HEK293 (cell line): Measurements from ENCODE around the gene IDUA.

Experiments used
- CTCF ChIA-PET: fragments of 350-600 bp; formaldehyde crosslinking; extraction: SDS; loops from one replicate; lab custom pipeline; 2021; ENCODE audit warnings: antibody characterized with exemption; lab: Yijun Ruan, JAX
- POLR2A ChIA-PET: fragments of 300-600 bp; formaldehyde crosslinking; extraction: SDS; loops from one replicate; lab custom pipeline; 2020; ENCODE audit warnings: antibody characterized with exemption, inconsistent platforms; lab: Yijun Ruan, JAX
- H3K27ac ChIP-seq: fragments of 200-500 bp; sonication (Bioruptor generic); 2 replicates; pipeline ENCODE4 v1.5.1; 2014; ENCODE audit warnings: low read depth, low read length, control low read depth, inconsistent platforms; ENCODE audit errors: extremely low read depth
- H3K36me3 ChIP-seq, 2 experiments: fragments of 200-500 bp in 1 of 2; sonication (Bioruptor generic) in 1 of 2; 1 replicate in 1 of 2; 2 replicates in 1 of 2; pipeline ENCODE4 v1.5.1; 2014 to 2017; ENCODE audit warnings: inconsistent platforms in 2 of 2, low read length in 2 of 2; ENCODE audit not compliant: control insufficient read depth in 2 of 2, insufficient read depth in 1 of 2
- H3K4me1 ChIP-seq: fragments of 200-500 bp; sonication (Bioruptor generic); 2 replicates; pipeline ENCODE4 v1.5.1; 2014; ENCODE audit warnings: mild to moderate bottlenecking, low read length, inconsistent platforms; ENCODE audit not compliant: control insufficient read depth, insufficient read depth
- H3K4me3 ChIP-seq: 2 replicates; pipeline ENCODE4 v1.5.1; 2011; ENCODE audit warnings: low read depth, mild to moderate bottlenecking, control low read depth, low read length, moderate library complexity
- H3K9me3 ChIP-seq: fragments of 200-500 bp; sonication (Bioruptor generic); 2 replicates; pipeline ENCODE4 v1.5.1; 2014; ENCODE audit warnings: low read depth, low read length, inconsistent platforms; ENCODE audit not compliant: control insufficient read depth, insufficient read depth
- EGR2 ChIP-seq: fragments of 450-650 bp; formaldehyde crosslinking; IDR thresholded peaks from 2 replicates; pipeline ENCODE4 v1.5.1; 2016; ENCODE audit warnings: low read depth, missing biosample characterization, missing genetic modification characterization
- GLIS1 ChIP-seq: fragments of 450-650 bp; formaldehyde crosslinking; IDR thresholded peaks from 2 replicates; pipeline ENCODE4 v1.5.1; 2016; ENCODE audit warnings: missing biosample characterization, missing genetic modification characterization
- GLIS2 ChIP-seq: fragments of 450-650 bp; formaldehyde crosslinking; IDR thresholded peaks from 2 replicates; pipeline ENCODE4 v1.5.1; 2016; ENCODE audit warnings: missing biosample characterization, missing genetic modification characterization
- KLF1 ChIP-seq: fragments of 450-650 bp; formaldehyde crosslinking; IDR thresholded peaks from 2 replicates; pipeline ENCODE4 v1.5.1; 2016; ENCODE audit warnings: missing biosample characterization, missing genetic modification characterization
- KLF8 ChIP-seq: fragments of 450-650 bp; formaldehyde crosslinking; IDR thresholded peaks from 2 replicates; pipeline ENCODE4 v1.5.1; 2016; ENCODE audit warnings: missing biosample characterization, missing genetic modification characterization
- SP2 ChIP-seq: fragments of 450-650 bp; formaldehyde crosslinking; IDR thresholded peaks from 2 replicates; pipeline ENCODE4 v1.5.1; 2016; ENCODE audit warnings: missing biosample characterization, missing genetic modification characterization
- SP3 ChIP-seq: fragments of 450-650 bp; formaldehyde crosslinking; IDR thresholded peaks from 2 replicates; pipeline ENCODE4 v1.5.1; 2016; ENCODE audit warnings: missing biosample characterization, missing genetic modification characterization
- WT1 ChIP-seq: fragments of 450-650 bp; formaldehyde crosslinking; IDR thresholded peaks from 2 replicates; pipeline ENCODE4 v1.5.1; 2016; ENCODE audit warnings: missing biosample characterization, missing genetic modification characterization
- ZFHX2 ChIP-seq: fragments of 450-650 bp; formaldehyde crosslinking; conservative IDR thresholded peaks from 2 replicates; pipeline ENCODE4 v1.5.1; 2016; ENCODE audit warnings: missing biosample characterization, missing genetic modification characterization
- ZNF140 ChIP-seq: fragments of 450-650 bp; formaldehyde crosslinking; IDR thresholded peaks from 2 replicates; pipeline ENCODE4 v1.5.1; 2016; ENCODE audit warnings: missing biosample characterization, missing genetic modification characterization
- ZNF155 ChIP-seq: fragments of 450-650 bp; formaldehyde crosslinking; IDR thresholded peaks from 2 replicates; pipeline ENCODE4 v1.5.1; 2016; ENCODE audit warnings: missing biosample characterization, missing genetic modification characterization
- ZNF175 ChIP-seq: fragments of 450-650 bp; formaldehyde crosslinking; IDR thresholded peaks from 2 replicates; pipeline ENCODE4 v1.5.1; 2016; ENCODE audit warnings: missing biosample characterization, missing genetic modification characterization
- ZNF239 ChIP-seq: fragments of 450-650 bp; formaldehyde crosslinking; IDR thresholded peaks from 2 replicates; pipeline ENCODE4 v1.5.1; 2016; ENCODE audit warnings: missing biosample characterization, missing genetic modification characterization
- ZNF335 ChIP-seq: fragments of 450-650 bp; formaldehyde crosslinking; conservative IDR thresholded peaks from 2 replicates; pipeline ENCODE4 v1.5.1; 2016; ENCODE audit warnings: missing biosample characterization, missing genetic modification characterization
- ZNF623 ChIP-seq: fragments of 450-650 bp; formaldehyde crosslinking; IDR thresholded peaks from 2 replicates; pipeline ENCODE4 v1.5.1; 2016; ENCODE audit warnings: missing biosample characterization, missing genetic modification characterization
- TF ChIP-seq, protein P1 (sequence below): fragments of 450-650 bp; formaldehyde crosslinking; IDR thresholded peaks from 2 replicates; pipeline ENCODE4 v1.5.1; 2016; ENCODE audit warnings: missing biosample characterization, missing genetic modification characterization
- TF ChIP-seq, protein P2 (sequence below): fragments of 450-650 bp; IDR thresholded peaks from 2 replicates; pipeline ENCODE4 v1.5.1; 2018; ENCODE audit warnings: missing biosample characterization, missing genetic modification characterization
- TF ChIP-seq, protein P3 (sequence below): fragments of 450-650 bp; formaldehyde crosslinking; IDR thresholded peaks from 2 replicates; pipeline ENCODE4 v1.5.1; 2016; ENCODE audit warnings: missing biosample characterization, missing genetic modification characterization
- TF ChIP-seq, protein P4 (sequence below): fragments of 450-650 bp; formaldehyde crosslinking; IDR thresholded peaks from 2 replicates; pipeline ENCODE4 v1.5.1; 2016; ENCODE audit warnings: missing biosample characterization, missing genetic modification characterization

IDUA gene

DNA sequence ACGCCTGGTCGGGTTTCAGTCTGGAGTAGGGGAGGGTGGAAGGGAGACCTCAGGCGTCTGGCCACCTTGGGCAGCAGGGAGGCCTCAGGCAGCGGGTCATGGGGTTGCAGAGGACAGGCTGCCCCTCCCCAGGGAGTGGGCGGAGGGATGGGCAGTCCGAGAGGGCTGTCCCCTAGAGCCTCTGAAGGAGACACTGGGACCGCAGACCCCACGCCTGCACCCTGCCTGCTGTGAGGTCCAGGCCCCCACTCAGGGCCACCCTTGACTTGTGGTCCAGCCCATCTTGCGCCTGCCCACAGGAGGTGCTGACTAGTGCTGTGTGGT, 41.0 kb downstream of the IDUA start:
- Histone ChIP-seq H3K4me3 (no peak overlapping the region), H3K27ac (no peak overlapping the region), H3K36me3 (peaks cover 0 to 21% of the 10 kb centered on the region in 2 experiments; a peak in 1 of 3 replicates), H3K9me3 (no peaks in the 10 kb centered on the region), H3K4me1 (no peaks in the 10 kb centered on the region)
- TF ChIP-seq, protein P1, sequence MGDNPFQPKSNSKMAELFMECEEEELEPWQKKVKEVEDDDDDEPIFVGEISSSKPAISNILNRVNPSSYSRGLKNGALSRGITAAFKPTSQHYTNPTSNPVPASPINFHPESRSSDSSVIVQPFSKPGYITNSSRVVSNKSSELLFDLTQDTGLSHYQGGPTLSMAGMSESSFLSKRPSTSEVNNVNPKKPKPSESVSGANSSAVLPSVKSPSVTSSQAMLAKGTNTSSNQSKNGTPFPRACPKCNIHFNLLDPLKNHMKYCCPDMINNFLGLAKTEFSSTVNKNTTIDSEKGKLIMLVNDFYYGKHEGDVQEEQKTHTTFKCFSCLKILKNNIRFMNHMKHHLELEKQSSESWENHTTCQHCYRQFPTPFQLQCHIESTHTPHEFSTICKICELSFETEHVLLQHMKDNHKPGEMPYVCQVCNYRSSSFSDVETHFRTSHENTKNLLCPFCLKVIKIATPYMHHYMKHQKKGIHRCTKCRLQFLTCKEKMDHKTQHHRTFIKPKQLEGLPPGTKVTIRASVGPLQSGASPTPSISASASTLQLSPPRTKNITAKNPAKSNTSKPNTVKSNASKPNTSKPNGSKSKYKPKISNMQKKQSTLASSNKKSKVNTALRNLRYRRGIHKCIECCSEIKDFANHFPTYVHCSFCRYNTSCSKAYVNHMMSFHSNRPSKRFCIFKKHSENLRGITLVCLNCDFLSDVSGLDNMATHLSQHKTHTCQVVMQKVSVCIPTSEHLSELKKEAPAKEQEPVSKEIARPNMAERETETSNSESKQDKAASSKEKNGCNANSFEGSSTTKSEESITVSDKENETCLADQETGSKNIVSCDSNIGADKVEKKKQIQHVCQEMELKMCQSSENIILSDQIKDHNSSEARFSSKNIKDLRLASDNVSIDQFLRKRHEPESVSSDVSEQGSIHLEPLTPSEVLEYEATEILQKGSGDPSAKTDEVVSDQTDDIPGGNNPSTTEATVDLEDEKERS = no peak
- TF ChIP-seq GLIS1 (peak; percentile 20; the same call in 1 of the 2 replicates), WT1 (tag by site-specific recombination) (no peak), ZNF623 (no peak), GLIS2 (tag by site-specific recombination) (peak; percentile 56; the same call in 1 of the 2 replicates), SP3 (tag by site-specific recombination) (0 out of 2 replicates have a peak, but pooled peaks have one; percentile 19)
- TF ChIP-seq, protein P2, sequence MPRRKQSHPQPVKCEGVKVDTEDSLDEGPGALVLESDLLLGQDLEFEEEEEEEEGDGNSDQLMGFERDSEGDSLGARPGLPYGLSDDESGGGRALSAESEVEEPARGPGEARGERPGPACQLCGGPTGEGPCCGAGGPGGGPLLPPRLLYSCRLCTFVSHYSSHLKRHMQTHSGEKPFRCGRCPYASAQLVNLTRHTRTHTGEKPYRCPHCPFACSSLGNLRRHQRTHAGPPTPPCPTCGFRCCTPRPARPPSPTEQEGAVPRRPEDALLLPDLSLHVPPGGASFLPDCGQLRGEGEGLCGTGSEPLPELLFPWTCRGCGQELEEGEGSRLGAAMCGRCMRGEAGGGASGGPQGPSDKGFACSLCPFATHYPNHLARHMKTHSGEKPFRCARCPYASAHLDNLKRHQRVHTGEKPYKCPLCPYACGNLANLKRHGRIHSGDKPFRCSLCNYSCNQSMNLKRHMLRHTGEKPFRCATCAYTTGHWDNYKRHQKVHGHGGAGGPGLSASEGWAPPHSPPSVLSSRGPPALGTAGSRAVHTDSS (tag by site-specific recombination) = no peak
- ChIA-PET POLR2A (no interaction called here), CTCF (no interaction called here)

DNA sequence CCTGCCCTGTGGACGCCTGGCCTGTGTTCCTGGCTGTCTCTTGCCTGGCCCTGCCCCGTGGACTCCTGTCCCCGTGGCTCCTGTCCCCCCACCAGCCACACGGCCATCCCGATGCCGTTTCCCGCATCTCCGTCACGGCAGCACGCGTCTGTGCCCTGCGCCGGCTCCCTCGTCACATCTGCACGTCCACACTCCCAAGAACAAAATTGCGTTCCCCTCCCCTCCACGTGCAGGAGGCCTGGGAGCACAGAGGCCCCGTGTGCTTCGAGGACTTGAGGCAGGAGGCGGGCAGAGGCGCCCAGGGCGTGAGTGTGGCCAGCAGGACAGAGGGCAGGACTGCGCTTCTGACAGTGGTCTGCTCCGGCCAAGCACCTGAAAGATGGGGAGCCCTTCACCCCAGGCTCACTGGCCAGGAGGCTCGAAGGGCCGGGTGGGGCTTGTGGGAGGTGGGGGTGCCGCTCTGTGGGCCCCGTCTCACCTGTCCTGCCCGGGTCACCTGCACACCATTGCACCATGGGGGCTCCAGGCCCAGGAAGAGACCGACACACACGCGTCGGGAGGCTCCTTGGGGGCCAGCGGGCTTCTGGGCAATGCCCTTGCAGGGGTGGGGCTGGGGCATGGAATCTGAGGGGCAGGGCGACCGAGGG, 41.9 kb downstream of the IDUA start:
- ChIA-PET POLR2A (no interaction called here), CTCF (no interaction called here)
- TF ChIP-seq, protein P3, sequence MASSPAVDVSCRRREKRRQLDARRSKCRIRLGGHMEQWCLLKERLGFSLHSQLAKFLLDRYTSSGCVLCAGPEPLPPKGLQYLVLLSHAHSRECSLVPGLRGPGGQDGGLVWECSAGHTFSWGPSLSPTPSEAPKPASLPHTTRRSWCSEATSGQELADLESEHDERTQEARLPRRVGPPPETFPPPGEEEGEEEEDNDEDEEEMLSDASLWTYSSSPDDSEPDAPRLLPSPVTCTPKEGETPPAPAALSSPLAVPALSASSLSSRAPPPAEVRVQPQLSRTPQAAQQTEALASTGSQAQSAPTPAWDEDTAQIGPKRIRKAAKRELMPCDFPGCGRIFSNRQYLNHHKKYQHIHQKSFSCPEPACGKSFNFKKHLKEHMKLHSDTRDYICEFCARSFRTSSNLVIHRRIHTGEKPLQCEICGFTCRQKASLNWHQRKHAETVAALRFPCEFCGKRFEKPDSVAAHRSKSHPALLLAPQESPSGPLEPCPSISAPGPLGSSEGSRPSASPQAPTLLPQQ (tag by site-specific recombination) = peak; percentile 54; the same call in 1 of the 2 replicates
- TF ChIP-seq ZNF175 (tag by site-specific recombination) = no peak
- H3K27ac ChIP-seq = no peak overlapping the region
- no peak overlapping the region for H3K4me3 ChIP-seq
- no peaks in the 10 kb centered on the region for H3K9me3 ChIP-seq
- peaks cover 0 to 21% of the 10 kb centered on the region in 2 experiments; a peak in 1 of 3 replicates for H3K36me3 ChIP-seq
- H3K4me1 ChIP-seq = no peaks in the 10 kb centered on the region

DNA sequence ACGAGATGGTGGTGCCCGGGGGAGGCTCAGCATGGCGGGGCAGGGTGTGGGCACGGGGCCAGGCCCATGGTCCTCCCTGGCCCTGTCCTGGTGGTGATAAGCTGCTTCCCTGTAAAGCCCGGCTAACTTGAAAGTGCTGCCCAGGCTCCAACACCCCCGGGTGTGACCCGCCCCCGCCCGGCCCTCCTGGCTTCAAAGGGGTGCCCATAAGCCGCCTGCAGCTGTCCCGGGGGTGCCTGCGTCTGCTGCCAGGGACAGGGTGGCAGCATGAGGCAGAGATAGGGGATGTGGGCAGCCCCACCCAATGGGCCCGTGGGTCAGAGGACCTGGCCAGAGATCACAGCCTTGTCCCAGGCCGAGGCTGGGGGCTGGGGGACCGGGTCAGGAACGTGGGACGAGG, 42.7 kb downstream of the IDUA start:
- H3K27ac ChIP-seq = no peak overlapping the region
- TF ChIP-seq ZNF239 (tag by site-specific recombination) (no peak), SP2 (tag by site-specific recombination) (no peak), KLF8 (tag by site-specific recombination) (peak; percentile 20; the same call in 1 of the 2 replicates), ZFHX2 (tag by site-specific recombination) (0 out of 2 replicates have a peak, but pooled peaks have one; percentile 11), ZNF140 (tag by site-specific recombination) (no peak), EGR2 (tag by site-specific recombination) (peak; percentile 10; the same call in 1 of the 2 replicates), ZNF155 (tag by site-specific recombination) (no peak), KLF1 (tag by site-specific recombination) (peak; percentile 39; the same call in 1 of the 2 replicates), ZNF335 (tag by site-specific recombination) (peak; percentile 54)
- TF ChIP-seq, protein P3 (tag by site-specific recombination) = no peak
- TF ChIP-seq, protein P4, sequence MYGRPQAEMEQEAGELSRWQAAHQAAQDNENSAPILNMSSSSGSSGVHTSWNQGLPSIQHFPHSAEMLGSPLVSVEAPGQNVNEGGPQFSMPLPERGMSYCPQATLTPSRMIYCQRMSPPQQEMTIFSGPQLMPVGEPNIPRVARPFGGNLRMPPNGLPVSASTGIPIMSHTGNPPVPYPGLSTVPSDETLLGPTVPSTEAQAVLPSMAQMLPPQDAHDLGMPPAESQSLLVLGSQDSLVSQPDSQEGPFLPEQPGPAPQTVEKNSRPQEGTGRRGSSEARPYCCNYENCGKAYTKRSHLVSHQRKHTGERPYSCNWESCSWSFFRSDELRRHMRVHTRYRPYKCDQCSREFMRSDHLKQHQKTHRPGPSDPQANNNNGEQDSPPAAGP = no peak
- TF ChIP-seq, all 188 proteins: peak for 5
- Histone ChIP-seq H3K4me1 (no peaks in the 10 kb centered on the region), H3K36me3 (peaks cover 0 to 17% of the 10 kb centered on the region in 2 experiments; a peak in 1 of 3 replicates), H3K4me3 (no peak overlapping the region), H3K9me3 (no peaks in the 10 kb centered on the region)
- CTCF ChIA-PET = no interaction called here
- POLR2A ChIA-PET = no interaction called here
